GM19238 (cell line): ENCODE data around the gene TDRKH.
"Not testable (repeated sequence)": the region's sequence is repeated elsewhere in the genome, so short reads cannot be mapped to it uniquely, and the experiment has no call there.

ENCODE experiments used
- DNase-seq: peaks from one replicate; pipeline ENCODE4 v3.0.0; 2011; ENCODE audit warnings: low spot score; ENCODE audit not compliant: insufficient read length

Gene TDRKH

DNA sequence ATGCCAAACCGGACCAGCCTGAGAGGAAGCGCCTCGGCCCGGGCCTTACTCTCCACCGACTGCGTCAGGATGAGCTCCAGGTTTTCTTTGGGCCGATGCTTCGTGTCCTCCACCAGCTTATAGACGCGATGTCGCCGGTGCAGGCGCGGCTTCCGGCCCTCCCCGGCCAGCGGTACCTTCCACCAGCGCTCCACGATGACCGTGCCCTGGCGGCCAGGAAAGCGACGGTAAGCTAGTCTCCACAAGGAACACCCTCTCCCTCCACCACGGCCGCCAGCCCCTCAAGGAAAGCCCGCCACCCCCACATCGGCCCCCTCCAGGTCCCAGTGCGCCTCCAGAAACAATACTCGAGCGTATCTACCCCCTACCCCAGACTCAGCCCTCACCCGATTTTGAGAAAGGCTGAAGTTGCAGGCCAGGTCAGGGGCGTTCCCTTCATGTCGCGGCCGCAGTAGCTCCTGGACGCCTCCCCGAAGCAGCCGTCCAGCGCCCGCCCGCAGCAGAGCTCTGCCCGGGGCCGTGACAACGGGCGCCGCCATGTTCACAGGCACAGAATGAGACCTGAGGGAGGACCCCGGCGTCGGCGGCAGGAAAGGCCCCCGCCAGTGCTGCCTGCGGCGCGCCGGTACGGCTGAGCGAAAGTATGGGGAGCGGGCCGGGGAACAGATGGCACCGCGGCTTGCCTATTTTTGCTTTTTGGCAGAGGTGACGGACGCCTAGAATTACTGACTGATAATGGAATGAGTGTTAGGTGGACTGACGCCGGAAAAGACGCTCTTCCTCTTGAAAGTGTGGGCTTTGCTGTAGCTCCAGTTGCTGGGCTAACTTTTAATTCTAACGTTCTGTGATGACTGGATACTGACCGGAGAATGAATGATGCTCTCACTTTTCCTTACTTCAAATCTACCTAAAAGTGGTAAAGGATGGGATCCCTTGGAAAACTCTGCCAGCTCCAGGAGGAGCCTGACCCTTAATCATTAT lies 27.1 kb downstream of the TDRKH start, which contains the start of gene MRPL9:
MRPL9 (minus strand) TSS at position 556 of the 981 bp plus-strand sequence; CDS start at position 539, 17 bp downstream.
- DNase-seq, result peak; percentile 96

DNA sequence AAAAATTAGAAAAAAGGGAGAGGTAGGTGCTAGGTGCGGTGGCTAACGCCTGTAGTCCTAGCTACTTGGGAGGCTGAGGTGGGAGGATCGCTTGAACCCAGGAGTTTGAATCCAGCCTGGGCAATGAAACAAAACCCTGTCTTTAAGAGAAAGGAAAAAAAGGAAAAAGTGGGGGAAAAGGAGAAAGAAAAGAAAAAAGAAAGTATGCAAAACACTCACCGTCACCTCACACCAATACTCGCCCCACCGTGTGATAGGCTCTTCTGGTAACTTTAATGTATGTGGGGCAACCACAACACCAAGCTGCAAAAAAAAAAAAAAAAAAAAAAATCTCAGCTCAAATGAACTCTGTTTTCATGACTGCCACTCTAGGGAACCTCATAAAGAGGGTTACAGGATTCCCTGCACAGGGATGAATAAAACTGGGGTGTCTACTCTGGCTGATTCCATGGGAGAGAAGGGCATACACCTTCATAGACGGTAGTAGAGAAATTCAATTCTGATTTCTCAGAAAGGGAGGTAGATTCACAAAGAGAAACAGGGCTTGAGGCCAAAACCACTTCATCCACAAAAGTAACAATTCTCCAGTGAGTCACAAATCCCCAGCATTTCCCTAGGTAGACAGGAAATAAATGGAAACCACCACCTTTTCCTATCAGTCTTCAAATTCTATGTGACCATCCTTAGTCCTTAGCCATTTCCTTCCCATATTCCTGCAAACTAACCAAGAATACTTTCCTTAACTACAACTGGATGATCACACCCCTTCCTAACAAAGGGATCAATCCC lies 29.5 kb downstream of the TDRKH start:
- DNase-seq, result no peak

DNA sequence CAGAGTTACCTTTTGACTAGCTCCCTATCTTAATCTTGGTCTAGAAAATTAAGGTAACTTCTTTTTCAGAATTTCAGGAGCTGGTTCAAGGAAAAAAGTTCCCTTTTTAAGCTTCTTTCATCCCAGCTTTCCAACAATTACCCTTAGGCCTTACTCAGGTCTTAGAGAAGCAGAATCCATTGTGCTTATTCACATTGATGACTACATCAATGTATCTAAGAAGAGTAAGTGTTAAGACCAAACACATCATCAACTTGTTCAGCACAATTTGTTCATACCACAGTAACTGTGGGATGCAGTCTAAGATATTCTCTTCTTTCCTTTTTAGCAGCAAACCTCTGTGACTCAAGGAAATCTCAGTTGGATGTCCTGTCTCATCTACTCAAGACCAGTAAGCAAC lies 31.1 kb downstream of the TDRKH start:
- DNase-seq, result no peak

DNA sequence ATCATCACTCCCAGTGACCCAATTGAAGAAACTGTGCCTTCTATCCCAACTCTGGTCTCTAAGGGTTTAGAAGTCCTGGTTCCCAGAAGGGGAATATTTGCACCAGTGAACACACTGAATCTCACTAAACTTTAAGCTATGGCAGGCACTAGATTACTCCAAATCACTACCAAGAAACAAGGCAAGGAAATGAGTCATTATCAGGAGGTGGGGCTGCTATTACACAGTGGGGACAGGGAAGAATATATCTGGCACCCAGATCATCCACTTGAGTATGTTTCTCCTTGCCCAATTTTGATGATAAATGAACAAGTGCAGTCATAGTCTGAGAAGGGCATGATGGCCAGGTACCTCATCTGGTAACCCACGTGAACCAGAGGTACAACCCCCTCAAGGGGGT lies 34.0 kb downstream of the TDRKH start:
- DNase-seq, result no peak

DNA sequence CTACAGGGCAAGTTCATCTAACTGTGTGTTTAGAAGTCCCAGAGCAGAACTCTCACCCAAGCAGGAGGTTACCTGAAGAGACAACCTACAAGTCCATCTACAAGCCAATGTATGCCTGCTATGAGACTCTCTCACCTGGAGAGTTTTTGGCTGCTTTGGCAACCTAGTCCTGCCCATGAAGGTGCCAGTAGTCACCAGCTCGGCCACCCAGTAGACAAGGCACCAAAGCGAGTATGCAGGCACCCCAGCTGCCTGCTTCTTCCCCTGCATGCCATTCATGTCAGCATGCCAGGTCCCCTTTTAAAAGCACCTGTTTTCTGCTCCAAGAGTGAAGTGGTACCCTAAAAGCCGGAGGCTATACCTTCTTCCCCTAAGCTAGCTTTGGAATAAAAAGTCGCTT lies 48.8 kb downstream of the TDRKH start:
- no peak for DNase-seq

DNA sequence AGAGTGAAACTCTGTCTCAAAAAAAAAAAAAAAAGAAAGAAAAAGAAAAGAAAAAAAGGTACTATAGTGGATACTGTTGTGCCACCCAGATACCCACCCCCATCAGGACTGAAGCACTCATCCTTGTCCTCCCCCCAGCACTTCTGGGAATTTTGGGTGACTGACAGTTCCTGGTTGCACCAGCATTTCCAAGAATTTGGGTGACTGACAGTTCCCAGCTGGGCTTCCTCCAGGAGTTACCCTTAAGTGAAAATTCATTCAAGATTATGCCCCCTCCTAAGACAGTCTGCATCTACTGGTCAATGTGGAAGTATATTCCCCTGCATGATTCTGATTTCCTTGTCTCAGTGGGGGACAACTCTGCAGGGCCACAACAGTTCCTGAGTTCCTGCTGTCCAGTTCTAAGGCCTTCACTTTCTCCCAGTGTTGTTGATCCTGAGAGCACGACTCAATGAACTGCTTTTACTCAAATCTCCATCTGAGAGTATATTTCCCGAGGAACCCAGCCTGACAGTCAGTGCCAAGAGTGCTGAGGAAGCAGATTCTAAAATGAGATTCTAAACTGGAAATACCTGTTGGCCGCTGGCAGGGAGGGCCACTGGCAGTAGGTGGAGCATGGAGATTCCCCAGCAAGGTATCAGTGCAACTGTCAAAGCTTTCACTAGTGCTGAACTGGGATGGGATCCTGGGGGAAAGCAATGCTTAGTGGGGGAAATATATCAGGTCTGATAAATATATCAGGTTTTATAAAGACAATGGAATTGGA lies 50.5 kb downstream of the TDRKH start:
- DNase-seq, result no peak

DNA sequence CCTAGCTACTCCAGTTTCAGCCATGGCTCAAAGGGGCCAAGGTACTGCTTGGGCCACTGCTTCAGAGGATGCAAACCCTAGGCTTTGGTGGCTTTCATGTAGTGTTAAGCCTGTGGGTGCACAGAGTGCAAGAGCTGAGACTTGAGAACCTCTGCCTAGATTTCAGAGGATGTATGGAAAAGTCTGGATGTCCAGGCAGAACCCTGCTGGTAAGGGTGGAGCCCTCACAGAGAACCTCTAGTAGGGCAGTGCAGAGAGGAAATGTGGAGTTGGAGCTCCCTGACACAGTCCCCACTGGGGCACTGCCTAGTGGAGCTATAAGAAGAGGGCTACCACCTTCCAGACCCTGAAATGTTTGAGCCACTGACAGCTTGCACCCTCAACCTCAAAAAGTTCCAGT lies 52.8 kb downstream of the TDRKH start:
- DNase-seq, result no peak

DNA sequence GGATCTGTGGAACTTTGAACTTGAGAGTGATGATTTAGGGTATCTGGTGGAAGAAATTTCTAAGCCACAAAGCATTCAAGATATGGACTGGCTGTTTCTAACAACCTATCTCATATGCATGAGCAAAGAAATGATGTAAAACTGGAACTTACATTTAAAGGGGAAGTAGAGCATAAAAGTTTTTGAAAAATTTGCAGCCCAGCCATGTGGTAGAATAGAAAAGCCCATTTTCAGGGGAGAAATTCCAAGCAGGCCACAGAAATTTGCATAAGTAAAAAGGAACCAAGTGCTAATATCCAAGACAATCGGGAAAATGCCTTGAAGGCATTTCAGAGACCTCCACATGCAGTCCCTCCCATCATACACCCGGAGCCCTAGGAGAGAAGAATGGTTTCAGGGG lies 53.3 kb downstream of the TDRKH start:
- no peak for DNase-seq

DNA sequence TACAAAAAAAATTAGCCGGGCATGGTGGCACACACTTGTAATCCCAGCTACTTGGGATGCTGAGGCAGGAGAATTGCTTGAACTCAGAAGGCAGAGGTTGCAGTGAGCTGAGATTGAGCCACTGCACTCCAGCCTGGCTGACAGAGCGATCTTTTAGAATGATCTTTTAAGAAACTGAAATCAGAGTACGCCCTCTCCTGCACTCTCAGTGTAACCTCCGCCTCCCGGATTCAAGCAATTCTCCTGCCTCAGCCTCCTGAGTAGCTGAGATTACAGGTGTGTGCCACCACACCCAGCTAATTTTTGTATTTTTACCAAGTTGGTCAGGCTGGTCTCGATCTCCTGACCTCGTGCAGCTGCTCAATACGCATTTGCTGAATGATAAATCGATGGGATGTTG lies 56.3 kb downstream of the TDRKH start:
- DNase-seq, result not testable (repeated sequence)

DNA sequence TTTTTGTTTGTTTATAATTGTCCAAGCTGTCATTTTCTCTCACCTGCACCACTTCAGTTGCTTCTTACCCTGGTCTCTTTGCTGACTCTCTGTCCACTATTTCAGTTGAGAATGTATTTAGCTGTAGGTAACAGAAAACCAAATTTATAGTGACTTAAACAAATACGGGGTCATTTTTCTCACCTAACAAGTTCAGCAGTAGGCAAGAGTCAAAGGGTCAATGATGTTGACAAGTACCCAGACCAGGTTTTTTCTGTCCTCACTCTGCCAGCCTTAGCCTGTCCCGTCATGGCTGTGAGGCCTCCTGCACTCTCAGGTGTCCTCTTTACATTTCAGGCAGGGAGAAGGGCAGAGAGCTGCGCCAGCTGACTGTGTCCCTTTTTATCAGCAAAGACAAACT lies 57.2 kb downstream of the TDRKH start:
- DNase-seq, result no peak

DNA sequence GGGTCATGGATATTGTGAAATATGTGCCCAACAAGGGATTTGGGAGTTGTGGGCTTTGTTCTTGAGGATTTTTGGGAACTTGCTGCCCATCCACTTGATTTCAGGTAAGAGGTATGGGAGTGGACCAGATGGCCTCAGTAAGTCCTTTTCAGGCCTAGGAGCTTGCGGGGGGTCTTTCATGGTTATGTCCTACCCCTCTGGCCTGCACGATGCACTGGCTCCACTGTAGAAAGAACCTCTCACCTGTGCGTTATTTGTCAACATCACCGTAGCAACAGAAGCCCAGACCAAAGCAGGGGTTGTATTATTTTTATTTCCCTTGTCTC lies 60.4 kb downstream of the TDRKH start:
- DNase-seq, result no peak

DNA sequence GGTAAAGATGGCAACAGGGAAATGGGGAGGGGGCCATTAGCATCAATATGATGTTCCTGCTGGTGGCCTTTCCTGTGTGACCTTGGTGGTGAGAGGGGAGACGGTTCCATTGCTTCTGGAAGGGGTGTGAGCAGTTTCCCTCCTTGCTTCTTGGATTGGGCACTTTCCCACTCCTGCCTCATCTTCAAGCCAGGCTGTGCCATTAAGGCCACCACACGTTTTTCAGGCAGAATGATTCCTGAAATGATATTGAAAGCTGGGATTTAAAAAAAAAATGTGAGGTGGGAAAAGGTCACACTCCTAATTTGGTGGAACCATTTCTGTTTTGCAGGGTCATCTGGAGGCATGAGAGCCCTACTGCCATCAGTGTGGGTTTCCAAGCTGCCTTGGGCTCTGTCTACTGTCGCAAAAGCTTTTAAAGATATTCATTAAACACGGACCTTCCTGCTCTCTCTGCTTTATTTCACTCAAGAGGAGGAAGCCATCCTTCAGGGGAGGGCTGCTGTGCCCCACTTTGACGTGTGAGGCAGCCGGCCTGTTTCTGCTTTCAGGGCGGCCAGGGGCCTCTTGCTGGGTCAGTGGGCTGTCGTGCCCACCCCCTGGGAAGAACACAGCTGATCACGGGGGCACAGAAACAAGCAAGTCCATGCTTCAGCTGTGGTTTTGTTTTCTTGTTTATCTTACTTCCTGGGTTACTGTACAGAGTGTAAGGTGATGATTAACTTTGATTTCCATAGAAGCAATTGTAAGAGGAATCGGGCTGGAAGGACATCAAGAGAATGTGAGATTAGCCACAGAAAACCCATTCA lies 60.9 kb downstream of the TDRKH start:
- no peak for DNase-seq

DNA sequence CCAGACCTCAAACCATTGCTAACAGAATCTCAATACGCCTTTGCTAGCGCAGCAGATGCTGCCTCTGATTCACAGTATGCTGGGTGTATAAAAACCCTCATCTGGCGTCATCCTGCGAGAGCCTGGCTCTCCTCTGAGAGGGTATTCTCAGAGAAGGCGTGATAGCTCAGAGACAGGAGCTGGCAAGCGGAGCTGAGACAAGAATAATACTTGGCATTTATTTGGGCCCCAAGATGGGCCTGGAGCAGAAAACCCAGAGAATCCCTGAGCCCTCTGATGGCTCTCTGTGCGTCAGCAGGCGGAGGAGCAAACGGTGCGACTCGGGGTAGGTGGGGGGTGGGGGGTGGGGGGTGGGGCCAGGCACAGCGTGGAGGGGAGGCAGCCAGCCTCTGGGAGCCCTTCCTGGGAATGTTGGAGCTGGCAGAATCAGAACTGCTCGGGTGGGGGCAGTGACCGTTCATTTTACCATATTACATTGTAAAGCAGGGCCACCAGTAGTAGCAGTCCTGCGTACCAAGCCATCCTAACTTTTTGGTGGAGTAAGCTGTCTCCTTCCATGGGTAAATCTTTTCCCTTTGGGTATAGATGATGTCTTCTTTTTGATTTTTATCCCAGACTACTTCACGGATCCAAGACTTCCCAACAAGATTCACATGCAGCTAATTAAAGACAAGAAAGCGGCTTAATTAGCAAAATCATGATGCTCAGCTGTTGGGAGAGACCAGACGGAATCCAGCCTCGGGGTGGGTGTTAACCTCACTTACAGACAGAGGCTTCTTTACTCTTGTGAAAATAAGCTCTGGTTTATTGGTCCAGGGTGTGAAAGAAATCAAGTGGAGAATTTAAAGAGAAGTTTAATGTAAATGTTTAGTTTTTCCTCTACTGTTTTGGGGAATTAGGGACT lies 61.9 kb downstream of the TDRKH start:
- DNase-seq, result no peak

DNA sequence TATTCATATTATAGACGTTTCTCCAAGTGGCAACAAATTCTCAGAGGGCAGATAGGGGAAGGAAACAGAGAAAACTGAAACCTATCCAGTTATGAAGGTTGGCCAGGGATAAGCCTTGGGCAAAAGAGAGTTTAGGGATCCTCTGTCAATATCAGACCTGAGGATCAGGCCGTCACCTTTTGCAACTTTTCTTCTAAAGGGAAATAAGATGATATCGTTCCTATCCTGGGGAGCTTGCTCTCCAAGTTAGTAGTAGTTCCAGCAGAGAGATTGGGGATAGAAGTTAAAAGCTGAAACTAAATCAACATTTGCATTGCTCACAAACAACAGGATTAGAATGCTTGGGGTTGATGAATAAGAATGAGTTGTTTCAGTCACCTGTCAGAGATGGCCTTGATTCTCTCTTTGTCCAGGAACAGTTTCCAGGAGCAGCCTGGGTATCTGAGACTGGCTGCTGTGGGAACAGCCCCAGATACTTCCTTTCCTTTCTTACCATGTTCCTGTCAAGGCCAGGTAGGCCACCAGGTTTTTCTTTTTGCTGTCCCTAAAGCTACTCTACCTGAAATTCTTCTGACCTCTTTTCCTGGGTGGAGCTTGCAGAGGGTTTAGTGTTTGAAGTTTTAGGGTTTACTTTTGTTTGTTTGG lies 66.5 kb downstream of the TDRKH start:
- no peak for DNase-seq
